Measurements from ENCODE around the gene STON2.

STON2 gene

GRCh38 chr14:81220830-81221578 lies 179.1 kb downstream of the STON2 start, which contains the start of gene GTF2A1:
TSS of gene GTF2A1 (minus strand) at chr14:81220959. CDS start at chr14:81220518, 441 bp downstream.
- peak; percentile 97 for DNase-seq (ENCODE audit: low spot score)

- DNase-seq (ENCODE audit: low spot score) = no peak
These were observed 179.6 kb downstream of the STON2 start for GRCh38 chr14:81220580-81220829.

GRCh38 chr14:81219759-81220579 lies 180.2 kb downstream of the STON2 start:
- DNase-seq (ENCODE audit: low spot score) = no peak

GRCh38 chr14:81219210-81219758 lies 180.8 kb downstream of the STON2 start:
- DNase-seq (ENCODE audit: low spot score) = peak; percentile 98

- DNase-seq (ENCODE audit: low spot score) = peak; percentile 71
These were observed 188.3 kb downstream of the STON2 start for GRCh38 chr14:81211844-81212243.

Data from NAMALWA (cell line).